HG02840 (cell line): ENCODE measurements around the gene MEGF6.
"Not testable (repeated sequence)": the region's sequence is repeated elsewhere in the genome, so short reads cannot be mapped to it uniquely, and the experiment has no call there.

Experiments
- ATAC-seq: cut with Tn5 transposase; IDR thresholded peaks from one replicate; pipeline ENCODE4 v1.9.1; 2021; ENCODE audit warnings: mild to moderate bottlenecking, moderate library complexity, moderate number of reproducible peaks; ENCODE audit not compliant: unreplicated experiment, low FRiP score

The MEGF6 gene

DNA sequence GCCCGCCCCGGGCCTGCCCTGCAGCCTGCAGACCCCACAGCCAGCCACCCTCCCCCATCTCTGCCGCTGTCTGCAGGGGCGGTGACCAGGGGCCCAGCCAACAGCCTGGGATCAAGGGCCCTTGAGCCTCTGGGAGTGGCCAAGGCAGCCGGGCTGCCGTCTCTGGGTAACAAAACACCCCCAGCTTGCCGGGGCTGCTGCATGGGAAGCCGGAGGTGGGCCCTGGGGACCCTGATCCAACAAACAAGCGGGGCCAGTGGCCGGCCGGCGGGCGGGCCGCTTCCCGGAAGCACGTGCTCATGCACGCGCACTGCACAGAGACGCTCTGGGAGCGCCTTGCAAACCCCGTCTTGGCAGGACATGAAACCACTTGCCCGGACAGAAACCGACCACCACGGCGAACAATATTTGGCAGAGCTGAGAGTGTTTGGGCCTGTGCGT is 13.2 kb downstream of the MEGF6 start:
- ATAC-seq: no peak

DNA sequence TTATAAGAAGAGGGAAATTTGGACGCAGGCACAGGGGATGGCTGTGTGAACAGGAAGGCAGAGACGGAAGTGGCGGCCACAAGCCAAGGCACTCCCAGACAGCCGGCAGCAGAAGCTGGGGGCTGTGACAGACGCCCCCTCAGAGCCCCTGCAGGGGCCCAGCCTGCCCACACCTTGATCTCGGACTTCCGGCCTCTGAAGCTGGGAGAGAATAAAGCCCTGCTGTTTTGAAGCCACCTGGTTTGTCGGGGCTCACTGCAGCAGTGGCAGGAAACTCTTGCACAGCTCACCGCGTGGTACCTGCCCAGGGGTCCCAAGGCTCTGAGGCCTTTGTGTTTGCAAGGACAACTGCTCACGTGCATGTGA is 13.7 kb downstream of the MEGF6 start:
- ATAC-seq: no peak

DNA sequence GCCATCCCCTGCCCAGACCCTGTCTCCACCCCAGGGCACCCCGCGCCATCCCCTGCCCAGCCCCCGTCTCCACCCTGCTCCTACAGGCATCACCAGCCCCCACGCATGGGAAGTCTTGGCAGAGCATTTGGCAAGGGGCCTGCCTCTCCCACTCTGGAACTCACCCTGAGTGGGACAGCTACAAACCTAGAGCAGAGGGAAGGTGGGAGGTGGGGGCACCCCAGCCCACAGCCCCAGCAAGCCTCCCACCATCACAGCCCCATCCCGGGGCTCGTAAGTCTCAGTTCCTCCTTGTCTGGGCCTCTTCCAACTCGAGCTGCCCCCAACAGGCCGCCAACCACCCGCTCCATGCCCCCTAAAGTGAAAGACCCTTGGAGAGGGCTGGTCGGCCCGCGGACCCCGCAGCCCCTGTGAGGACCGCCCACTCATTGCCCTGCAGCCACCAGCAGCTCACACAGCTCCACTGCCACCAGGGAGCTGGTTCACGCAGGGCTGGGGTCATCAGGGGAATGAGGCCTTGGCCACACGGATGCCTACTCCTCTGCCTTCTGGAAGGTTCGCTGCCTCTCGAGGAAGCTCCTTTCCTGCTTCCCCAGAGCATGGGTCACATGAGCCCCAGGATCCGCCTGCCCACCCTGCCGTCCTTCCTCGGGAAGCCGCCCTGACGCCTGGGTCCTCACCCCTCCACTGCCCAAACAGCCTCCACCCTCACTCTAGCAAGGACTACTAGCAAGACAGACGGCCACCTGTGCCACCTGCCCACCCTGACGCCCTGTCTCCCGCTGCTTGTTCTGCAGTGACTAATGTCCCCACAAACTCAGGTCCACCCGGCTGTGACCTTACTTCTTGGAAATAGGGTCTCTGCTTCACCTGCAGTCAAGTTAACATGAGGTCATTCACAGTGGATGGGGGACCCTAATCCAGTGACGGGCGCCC is 14.4 kb downstream of the MEGF6 start:
- no peak for ATAC-seq

DNA sequence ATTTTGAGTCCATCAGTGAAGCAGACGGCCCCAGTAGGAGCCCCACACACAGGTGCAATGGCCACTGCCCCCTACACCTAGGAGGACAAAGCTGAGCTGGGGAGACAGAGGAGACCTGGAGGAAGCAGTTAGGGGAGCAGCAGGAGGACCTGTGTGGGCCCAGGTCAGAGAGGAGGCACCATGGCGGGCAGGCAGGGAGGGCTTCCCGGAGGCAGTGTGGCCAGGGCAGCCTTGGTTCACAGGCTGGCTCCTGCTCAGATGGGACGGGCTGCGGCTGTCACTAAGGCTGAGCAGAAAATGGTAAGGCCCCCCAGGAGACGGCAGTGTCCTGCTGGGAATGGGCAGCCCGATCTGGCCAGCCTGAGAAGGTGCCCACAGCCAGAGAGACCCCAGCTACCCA is 15.4 kb downstream of the MEGF6 start:
- no peak for ATAC-seq

DNA sequence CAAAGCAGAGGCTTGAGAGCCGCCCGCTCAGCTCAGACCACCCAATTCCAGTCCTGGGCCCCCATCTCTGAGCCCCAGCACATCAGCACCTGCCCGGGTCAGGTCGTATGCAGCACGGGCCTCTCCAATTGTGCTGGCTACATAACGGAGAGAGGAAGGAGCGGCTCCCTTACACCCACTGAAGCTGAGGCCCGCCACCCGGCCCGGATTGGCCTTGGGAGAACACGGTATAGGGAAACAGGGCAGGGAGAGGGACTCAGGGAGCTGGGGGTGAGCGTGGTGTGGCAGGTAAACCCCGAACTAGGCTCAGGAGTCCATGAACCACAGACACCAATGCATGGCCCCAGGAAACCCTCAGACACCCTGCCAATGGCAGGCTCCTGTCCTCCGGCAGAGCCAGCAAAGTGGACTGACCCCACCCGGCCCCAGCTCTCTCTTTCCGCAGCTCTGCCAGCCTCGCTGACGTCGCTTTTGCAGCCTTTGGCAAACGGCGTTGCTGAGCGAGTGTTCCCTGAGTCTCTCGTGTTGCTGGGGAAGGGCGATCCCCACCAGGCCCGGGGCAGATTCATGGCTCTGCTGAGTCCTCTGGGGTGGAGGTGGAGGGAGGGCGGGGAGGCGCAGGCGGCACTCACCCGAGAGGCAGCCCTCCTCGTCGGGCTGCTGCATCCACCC is 16.5 kb downstream of the MEGF6 start:
- ATAC-seq: no peak

DNA sequence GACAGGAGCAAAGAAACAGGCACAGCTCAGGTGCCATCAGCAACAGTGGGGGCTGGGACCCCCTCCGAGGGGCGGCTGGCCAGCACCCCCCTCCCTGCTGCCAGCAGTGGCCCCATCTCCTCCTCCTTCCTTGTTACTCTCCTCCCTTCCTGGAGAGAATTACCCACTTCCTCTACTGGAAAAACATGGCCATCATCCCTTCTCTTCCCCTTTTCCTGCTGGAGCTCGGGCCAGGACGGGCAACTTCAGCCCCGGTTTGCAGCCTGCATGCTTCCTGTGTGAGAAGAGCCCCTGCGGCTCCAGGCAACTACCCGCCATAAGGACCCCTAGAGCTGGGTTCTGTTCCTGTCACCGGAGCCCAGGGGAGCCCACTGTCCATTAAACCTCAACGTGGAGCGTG is 17.6 kb downstream of the MEGF6 start:
- ATAC-seq: no peak

DNA sequence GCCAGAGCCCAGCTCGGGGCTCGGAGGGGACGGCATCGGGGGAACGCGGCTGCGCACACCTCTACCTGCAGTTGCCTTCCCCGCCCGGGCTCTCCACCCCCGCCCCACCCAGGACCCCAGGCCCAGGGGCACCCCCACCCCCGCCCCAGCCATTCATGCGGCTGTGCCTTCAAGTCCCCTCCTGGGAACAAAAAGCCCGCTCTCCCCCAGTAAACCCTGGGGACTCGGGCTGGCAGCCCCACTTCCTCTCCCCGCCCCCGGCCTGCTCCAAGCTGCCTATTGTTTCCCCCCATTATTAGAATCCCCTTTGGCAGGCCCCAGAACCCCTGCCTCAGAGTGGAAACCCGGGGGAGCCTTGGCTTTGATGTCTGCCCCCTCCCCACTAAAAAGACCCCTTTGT is 18.0 kb downstream of the MEGF6 start:
- no peak for ATAC-seq

DNA sequence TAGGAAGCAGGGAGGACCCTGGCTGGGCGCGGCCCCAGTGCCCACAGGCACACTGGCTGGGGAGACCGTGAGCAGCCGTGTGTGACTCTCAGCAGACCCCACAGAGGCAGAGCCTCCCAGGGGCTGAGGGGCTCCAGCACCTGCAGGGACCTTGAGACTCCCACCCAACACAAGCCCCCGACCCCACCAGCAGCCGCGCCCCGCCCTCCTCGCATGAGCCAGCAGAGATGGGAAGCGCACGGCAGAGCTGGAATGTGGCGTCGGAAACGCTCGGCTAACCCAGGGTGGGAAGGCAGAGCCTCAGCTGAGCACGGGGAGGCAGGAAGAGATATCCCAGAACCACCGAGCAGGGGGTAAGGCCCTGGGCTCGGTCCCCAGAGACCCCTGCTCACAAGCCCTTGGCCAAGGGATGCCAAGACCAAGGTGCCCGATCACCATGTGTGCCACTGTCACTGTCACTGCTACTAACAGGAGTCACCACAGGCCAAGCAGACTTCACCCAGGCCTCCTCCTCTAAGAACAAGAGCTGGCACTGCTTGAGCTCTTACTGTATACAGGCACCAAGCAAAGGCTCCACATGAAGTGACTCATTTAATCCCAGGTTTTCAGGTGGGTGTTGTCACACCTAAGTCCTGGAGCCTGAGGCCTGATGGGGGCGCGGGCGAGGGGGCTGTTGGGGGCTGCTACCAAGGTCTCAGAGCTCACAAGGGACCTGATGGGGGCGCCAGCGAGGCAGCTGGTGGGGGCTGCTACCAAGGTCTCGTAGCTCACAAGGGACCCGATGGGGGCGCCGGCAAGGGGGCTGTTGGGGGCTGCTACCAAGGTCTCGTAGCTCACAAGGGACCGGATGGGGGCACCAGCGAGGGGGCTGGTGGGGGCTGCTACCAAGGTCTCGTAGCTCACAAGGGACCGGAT is 20.1 kb downstream of the MEGF6 start:
- ATAC-seq: no peak

DNA sequence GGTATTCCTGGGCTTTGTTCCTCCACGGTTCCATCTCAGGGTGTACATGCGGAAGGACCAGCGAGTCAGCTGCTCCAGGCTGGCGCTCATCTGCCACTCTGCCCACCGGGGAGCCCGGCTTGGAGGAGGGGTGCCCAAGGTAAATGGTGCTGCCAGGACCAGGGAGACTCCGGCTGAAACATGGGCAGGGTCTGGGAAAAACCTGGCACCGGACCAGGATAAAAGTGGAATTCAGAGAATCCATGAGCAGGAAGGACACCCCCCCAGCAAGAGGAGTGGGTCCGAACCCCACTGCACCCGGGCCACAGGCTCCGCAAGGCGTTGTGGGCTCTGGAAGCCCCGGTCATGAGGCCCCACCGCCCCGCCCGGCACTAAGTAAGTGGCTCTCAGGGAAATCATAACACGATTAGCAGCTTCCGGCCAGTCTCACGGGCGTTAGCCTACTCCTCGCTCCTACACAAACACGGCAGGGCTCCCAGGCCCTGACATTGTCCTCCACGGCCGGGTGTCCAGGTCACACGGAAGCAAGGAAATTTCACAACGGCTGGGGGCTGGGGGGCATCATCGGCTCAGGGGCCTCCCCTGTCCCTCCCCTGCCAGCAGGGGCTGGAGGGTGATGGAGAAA is 21.1 kb downstream of the MEGF6 start:
- no peak for ATAC-seq

DNA sequence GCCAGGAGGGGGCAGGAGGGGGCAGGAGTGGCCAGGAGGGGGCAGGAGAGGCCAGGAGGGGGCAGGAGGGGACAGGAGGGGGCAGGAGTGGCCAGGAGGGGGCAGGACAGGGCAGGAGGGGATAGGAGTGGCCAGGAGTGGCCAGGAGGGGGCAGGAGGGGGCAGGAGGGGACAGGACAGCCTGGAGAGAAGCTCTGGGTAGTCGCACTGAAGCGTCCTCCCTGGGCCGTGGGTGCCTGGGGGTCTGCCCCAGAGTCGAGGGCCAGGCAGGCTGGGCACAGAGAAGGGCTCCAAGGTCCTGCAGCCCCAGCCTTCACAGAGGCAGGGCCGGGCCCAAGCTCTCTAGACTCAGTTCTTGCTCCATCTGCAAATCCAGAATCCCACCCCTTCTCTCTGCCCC is 22.9 kb downstream of the MEGF6 start:
- no peak for ATAC-seq

DNA sequence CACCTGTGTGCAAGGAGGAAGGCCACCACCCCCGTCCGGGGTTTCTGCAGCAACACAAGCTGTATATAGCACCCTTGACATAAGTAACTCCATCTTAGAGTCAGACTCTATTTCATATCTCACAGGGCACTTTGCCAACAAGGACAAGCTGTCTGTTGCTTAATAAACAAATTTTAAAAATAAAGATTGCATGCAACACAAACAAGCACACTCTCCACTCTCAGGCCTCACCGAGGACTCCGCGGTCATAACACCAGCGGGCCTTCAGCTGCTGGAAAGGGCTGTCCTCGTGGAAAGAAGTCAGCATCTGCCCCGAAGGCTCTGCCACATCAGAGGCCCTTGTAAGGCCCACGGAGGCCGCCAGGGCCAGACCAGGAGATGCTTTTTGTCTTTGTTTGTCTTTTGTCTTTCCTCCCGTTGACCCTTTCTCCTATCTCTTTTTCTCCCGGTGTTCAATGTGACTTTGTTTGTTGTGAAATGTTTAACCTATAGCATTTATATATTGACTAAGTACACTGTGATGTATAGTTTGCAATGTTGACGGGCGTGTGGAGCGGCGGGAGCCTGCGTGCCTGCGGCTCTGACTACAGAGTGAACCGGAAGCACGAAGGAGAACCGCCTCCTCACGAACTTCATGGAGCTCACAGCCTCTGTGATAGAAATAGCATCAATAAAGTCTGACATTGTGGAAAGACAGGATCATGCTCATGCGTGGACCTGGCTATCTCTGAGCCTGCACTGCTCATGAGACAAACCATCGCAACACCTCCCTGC is 24.1 kb downstream of the MEGF6 start:
- no peak for ATAC-seq

DNA sequence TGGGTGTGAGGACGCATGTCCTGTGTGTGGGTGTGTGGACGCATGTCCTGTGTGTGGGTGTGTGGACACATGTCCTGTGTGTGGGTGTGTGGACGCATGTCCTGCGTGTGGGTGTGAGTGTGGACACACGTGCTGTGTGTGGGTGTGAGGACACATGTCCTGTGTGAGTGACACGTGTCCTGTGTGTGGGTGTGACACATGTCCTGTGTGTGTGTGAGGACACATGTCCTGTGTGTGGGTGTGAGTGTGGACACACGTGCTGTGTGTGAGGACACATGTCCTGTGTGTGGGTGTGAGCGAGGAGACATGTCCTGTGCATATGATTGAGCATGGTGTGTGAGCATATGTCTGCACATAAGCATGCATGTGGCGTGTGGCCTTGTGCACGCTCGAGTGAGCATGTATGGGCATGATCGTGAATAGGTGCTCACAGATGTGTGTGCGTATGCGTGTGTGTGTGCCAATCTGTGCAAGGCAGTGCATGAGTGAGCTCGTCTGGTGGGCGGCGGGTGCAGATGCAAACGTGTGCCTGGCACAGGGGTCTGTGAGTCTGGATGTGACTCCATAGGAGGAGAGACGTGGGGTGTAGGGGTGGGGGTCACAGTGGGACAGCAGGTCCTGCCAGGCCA is 25.3 kb downstream of the MEGF6 start:
- ATAC-seq: no peak

DNA sequence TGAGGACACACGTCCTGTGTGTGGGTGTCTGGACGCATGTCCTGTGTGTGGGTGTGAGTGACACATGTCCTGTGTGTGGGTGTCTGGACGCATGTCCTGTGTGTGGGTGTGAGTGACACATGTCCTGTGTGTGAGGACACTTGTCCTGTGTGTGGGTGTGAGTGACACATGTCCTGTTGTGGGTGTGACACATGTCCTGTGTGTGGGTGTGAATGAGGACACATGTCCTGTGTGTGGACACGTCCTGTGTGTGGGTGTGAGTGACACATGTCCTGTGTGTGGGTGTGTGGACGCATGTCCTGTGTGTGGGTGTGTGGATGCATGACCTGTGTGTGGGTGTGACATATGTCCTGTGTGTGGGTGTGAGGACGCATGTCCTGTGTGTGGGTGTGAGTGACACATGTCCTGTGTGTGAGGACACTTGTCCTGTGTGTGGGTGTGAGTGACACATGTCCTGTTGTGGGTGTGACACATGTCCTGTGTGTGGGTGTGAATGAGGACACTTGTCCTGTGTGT is 25.9 kb downstream of the MEGF6 start:
- ATAC-seq: not testable (repeated sequence)

DNA sequence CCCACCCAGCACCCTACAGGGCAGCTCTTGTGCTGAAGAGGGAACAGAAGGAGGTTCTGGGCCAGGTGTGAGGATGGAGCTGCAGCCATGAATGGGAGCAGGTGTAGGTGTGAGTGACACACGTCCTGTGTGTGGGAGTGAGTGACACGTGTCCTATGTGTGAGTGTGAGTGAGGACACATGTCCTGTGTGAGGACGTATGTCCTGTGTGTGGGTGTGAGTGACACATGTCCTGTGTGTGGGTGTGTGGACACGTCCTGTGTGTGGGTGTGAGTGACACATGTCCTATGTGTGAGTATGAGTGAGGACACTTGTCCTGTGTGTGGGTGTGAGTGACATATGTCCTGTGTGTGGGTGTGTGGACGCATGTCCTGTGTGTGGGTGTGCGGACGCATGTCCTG is 26.4 kb downstream of the MEGF6 start:
- ATAC-seq: no peak

DNA sequence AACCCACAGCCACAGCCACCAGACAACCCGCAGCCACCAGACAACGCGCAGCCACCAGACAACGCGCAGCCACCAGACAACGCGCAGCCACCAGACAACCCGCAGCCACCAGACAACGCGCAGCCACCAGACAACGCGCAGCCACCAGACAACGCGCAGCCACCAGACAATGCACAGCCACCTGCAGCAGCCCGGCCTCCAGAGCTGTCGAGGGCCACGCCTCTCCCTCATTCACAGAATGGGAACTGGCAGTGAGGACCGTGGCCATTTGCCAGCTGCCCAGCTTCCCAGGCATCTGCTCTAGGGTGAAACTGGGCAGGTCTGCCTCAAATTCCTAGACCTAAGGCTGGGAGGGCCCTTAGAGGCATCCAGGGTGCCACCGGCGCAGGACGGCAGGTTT is 27.6 kb downstream of the MEGF6 start:
- not testable (repeated sequence) for ATAC-seq

DNA sequence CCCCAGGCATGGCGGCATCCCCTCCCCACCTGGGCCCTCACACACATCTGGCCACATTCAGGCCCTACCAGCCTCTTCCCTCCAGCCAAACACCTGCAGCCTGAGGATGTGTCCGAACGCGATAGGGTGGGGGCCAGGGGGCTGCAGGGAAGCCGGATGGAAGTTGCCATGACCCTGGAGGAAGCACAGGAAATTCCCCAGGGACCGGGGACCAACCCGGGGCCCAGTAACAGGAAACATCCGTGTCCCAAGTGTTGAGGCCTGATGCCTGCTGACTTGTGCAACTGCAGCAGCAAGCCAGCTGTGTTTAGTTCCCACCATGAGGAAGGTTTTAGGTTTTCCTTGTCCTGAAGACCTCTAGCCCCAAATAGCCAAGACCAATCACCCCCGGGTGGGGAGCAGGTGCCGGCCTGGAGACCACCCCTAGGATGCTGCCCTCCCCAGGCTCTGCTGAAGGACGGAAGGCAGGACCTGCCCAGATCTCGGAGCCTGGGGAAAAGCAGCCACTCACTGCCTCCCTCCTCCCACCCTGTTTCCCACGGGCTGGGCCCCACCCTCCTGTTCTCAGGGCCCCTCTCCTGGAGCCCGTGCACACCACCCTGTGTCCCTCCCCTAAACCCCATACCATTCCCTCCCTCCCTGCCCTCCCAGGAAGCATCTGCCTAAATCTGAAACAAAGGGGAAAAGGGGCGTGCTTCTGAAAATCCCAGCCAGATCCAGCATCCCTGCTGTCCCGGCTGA is 29.8 kb downstream of the MEGF6 start:
- ATAC-seq: no peak

DNA sequence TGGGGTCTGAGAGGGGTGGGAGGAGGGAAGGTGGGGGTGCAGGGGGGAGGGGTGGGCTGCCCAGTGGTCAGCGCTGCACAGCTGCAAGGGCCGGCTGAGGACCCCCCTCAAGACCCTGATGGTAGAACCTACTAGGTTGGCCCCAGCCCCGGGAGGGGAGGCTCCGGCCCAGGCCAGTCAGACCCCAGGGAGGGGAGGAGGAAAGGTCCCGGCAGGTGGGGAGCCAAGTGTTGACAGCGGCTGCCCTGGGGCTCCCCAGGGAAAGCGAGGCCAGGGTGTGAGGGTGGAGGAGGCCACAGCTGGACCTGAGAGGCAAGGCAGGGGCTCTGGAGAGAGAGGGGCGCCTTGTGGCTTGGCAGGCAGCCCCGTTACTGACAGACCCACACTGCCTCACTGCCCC is 31.1 kb downstream of the MEGF6 start:
- ATAC-seq: no peak

DNA sequence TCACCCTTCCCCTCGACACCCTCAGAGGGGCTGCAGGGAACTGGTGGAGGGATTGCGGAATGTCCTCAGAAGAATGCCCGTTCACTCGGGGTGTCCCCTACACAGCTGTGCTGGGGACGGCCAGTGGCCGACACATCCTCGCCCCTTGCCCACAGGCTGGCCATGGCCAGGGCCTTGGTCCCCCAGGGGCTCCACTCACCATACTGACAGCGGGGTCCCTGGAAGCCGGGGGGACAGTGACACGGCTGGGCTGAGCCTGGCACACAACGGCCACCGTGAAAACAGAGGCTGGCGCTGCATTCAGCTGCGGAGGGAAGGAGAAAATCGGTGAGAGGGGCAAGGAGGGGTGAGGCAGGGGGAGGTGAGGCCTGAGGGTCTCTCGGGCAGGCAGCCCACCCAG is 31.7 kb downstream of the MEGF6 start:
- no peak for ATAC-seq
